BJ (cell line): ENCODE data around the gene PFKFB4. TPM values are rescaled to one million over a fixed set of nuclear protein-coding genes. Genes with fewer than 3 reads are reported as not detected.

Experiments
- CTCF ChIA-PET: fragments of 350-600 bp; formaldehyde crosslinking; extraction: SDS; loops from one replicate; lab custom pipeline; 2021; ENCODE audit warnings: antibody characterized with exemption, inconsistent platforms; lab: Yijun Ruan, JAX
- POLR2A ChIA-PET: fragments of 300-600 bp; sonication (Branson Sonifier 250); formaldehyde crosslinking; extraction: SDS; loops from one replicate; lab custom pipeline; 2021; ENCODE audit warnings: antibody characterized with exemption; lab: Charles Lee
- DNase-seq: peaks from one replicate; pipeline ENCODE4 v3.0.0-alpha.2; 2011; ENCODE audit warnings: low read depth
- H3K27me3 ChIP-seq: 2 replicates; pipeline ENCODE4 v1.6.0; 2011; ENCODE audit warnings: low read length; ENCODE audit not compliant: control insufficient read depth, insufficient read depth
- H3K36me3 ChIP-seq: 2 replicates; pipeline ENCODE4 v1.5.1; 2011; ENCODE audit warnings: low read length; ENCODE audit not compliant: control insufficient read depth, insufficient read depth
- H3K4me3 ChIP-seq: 2 replicates; pipeline ENCODE4 v1.5.1; 2011; ENCODE audit warnings: low read depth, mild to moderate bottlenecking, control low read depth, low read length
- CTCF ChIP-seq: IDR thresholded peaks from 2 replicates; pipeline ENCODE4 v1.5.1; 2011; ENCODE audit warnings: low read depth, mild to moderate bottlenecking, control low read depth, inconsistent platforms, low read length, moderate library complexity; ENCODE audit not compliant: insufficient read depth
- polyA plus RNA-seq: library from polyadenylated mRNA; depleted of rRNA; stranded (reverse); fragments of >200 nt; gene quantifications from 2 replicates; pipeline ENCODE4 v1.2.3, GENCODE V29; 2011

Gene PFKFB4
- polyA plus RNA-seq, 1 experiment, result 12.8 TPM

GRCh38 chr3:48565186-48565585 is 8.6 kb upstream of the PFKFB4 start:
- ChIA-PET POLR2A (no interaction called here), CTCF (no interaction called here)

GRCh38 chr3:48564667-48565066 is 8.1 kb upstream of the PFKFB4 start:
- Histone ChIP-seq H3K4me3 (no peak overlapping the region), H3K36me3 (peaks cover 14% of the 10 kb centered on the region), H3K27me3 (no peaks in the 10 kb centered on the region)
- ChIA-PET CTCF (no interaction called here), POLR2A (no interaction called here)
- TF ChIP-seq CTCF, result no peak
- no peak for DNase-seq

More at GRCh38 chr3:48565186-48565585, 8.6 kb upstream of the PFKFB4 start:
- Histone ChIP-seq H3K27me3 (no peaks in the 10 kb centered on the region), H3K4me3 (no peak overlapping the region), H3K36me3 (peaks cover 17% of the 10 kb centered on the region)
- DNase-seq, result no peak
- no peak for TF ChIP-seq CTCF

GRCh38 chr3:48564022-48564421 is 7.4 kb upstream of the PFKFB4 start:
- Histone ChIP-seq H3K27me3 (no peaks in the 10 kb centered on the region), H3K36me3 (peaks cover 14% of the 10 kb centered on the region), H3K4me3 (no peak overlapping the region)
- no peak for TF ChIP-seq CTCF
- ChIA-PET CTCF (interaction anchor here (1.0 kb wide), 2 partner anchors 71 to 100 kb away, joined by 3 to 5 read pairs; partner anchors contain the start of gene SLC26A6), POLR2A (no interaction called here)
- no peak for DNase-seq

GRCh38 chr3:48563382-48563918 is 6.8 kb upstream of the PFKFB4 start, which contains the start of gene UCN2:
Gene UCN2 (minus strand): TSS chr3:48563781. CDS start chr3:48563124, 657 bp downstream.
- DNase-seq, result no peak
- POLR2A ChIA-PET, result no interaction called here

More at GRCh38 chr3:48563382-48563918, 6.8 kb upstream of the PFKFB4 start, which contains the start of gene UCN2:
- Histone ChIP-seq H3K27me3 (no peaks in the 10 kb centered on the region), H3K36me3 (peaks cover 12% of the 10 kb centered on the region), H3K4me3 (no peak within 1 kb of the TSS)
- CTCF ChIA-PET, result interaction anchor here (1.0 kb wide), 2 partner anchors 72 to 100 kb away, joined by 3 to 5 read pairs; partner anchors contain the start of gene SLC26A6
- TF ChIP-seq CTCF, result no peak
